Stomach smooth muscle (tissue), 2 donors: ENCODE measurements around the gene CBFA2T3.

Experiments
- H3K27ac ChIP-seq: one replicate; pipeline ENCODE4 v1.7.0; 2013; ENCODE audit warnings: mild to moderate bottlenecking, low read length, inconsistent platforms
- H3K27me3 ChIP-seq, 2 donors: one replicate each; pipeline ENCODE4 v1.7.0; 2013; ENCODE audit warnings: low read length in 2 of 2; ENCODE audit not compliant: insufficient read depth in 2 of 2, control insufficient read depth in 1 of 2
- H3K36me3 ChIP-seq, 2 donors: one replicate each; pipeline ENCODE4 v1.7.0; 2013; ENCODE audit warnings: low read length in 2 of 2; ENCODE audit not compliant: control insufficient read depth in 2 of 2, insufficient read depth in 2 of 2
- H3K4me1 ChIP-seq: one replicate; pipeline ENCODE4 v1.7.0; 2013; ENCODE audit warnings: low read length; ENCODE audit not compliant: control insufficient read depth, insufficient read depth
- H3K4me3 ChIP-seq, 2 donors: one replicate each; pipeline ENCODE4 v1.7.0; 2013; ENCODE audit warnings: low read length in 2 of 2
- H3K9ac ChIP-seq, 2 donors: one replicate each; pipeline ENCODE4 v1.7.0; 2013; ENCODE audit warnings: low read length in 2 of 2, mild to moderate bottlenecking in 1 of 2
- H3K9me3 ChIP-seq, 2 donors: one replicate each; pipeline ENCODE4 v1.7.0; 2013; ENCODE audit warnings: low read length in 2 of 2; ENCODE audit not compliant: control insufficient read depth in 2 of 2
- donor health status: healthy.
- donor health status: Pancreatic carcinoma.

CBFA2T3 gene

DNA sequence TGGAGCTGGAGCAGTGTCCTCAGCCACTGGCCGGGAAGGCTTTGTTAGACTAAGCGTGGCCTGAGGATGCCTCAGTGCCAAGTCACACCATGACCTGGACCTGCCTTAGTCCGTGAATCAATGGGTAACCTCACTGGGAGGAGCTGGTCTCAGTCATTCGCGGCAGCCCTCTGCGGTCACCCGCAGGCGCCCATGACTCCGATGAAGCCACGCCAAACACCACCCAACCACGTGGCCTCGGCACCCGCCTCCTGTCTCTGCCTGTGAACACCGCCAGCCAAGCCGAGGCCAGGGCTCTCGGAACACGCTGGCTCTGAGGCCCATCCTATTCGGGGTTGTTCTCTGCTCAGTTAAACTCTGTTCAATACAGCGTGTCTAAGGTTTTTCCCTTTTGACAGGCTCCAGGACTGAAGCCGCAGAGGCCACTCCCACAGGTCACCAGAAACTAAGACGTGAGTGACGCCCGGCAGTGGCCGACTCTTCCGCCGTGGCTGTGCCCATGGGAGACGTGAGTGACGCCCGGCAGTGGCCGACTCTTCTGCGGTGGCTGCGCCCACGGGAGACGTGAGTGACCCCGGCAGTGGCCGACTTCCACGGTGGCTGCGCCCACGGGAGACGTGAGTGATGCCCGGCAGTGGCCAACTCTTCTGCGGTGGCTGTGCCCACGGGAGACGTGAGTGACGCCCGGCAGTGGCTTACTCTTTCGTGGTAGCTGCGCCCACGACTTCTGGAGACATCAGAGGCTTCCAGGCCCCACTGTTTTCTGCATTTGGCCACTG lies 93.7 kb downstream of the CBFA2T3 start:
- H3K36me3 ChIP-seq: no peaks in the 10 kb centered on the region
- no peak overlapping the region for H3K9ac ChIP-seq
- no peak overlapping the region for H3K27ac ChIP-seq
- H3K4me1 ChIP-seq: peaks cover 19% of the 10 kb centered on the region
- no peak overlapping the region for H3K4me3 ChIP-seq
- H3K27me3 ChIP-seq: peaks cover 3 to 11% of the 10 kb centered on the region in 2 donors
- H3K9me3 ChIP-seq: no peaks in the 10 kb centered on the region

DNA sequence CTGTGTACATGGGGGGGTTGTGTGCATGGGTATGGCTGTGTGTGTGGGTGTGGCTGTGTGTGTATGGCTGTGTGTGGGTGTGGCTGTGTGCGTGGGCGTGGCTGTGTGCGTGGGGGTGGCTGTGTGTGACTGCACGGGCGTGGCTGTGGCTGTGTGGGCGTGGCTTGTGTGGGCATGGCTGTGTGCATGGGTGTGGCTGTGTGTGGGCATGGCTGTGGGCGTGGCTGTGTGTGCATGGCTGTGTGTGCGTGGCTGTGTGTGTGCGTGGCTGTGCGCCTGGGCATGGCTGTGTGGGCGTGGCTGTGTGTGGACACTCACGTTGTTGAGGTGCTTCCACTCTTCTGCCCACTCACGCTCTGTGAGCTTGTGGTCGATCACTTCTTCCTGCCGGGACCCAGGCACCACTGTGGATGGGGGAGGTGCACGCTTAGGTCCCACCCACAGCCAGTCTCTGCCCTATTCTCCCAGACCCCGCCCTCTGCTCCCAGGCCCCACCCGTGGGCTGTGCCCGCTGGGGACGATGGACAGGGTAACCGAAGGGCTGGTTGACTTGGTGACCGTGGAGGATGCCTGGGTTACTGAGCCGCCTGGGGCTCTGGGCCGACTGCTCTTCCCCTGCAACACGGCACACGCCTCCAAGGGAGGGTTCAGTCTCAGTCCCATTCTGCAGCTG lies 94.5 kb downstream of the CBFA2T3 start:
- no peak overlapping the region for H3K27ac ChIP-seq

DNA sequence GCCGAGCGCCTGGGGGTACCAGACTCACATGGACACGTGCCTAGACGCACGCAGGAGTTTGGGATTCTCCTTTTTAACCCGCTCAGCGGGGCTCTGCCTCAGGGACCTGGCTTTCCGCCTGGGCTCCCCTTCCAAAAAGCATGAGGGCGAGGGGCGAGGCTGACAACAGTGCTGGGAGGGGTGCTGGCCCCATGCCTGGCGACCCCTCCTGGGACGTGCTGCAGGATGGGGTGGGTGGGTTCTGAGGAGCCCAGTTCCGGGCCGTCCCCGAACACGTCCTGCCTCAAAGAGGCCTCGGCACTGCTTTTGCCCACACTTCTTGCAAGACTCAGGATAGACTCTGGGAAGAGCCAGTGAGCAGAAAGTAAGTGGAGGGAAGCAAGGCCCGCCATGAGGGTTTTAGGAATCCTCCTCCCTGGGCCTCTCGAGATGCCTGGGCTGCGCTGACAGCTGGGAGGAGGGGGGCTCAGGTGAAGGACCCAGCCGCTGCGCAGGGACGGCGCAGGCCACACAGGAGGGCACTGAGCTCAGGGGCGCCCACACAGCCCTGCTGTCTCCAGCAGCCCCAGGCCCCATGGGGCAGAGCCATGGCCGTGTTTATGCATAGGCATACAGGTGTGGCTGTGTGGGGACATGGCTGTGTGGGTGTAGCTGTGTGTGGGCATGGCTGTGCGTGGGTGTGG lies 95.2 kb downstream of the CBFA2T3 start:
- Histone ChIP-seq H3K27me3 (peaks cover 3 to 11% of the 10 kb centered on the region in 2 donors), H3K9me3 (no peaks in the 10 kb centered on the region), H3K4me3 (no peak overlapping the region), H3K27ac (no peak overlapping the region), H3K9ac (no peak overlapping the region), H3K4me1 (peaks cover 8% of the 10 kb centered on the region), H3K36me3 (no peaks in the 10 kb centered on the region)

More for the DNA sequence above, 94.5 kb downstream of the CBFA2T3 start:
- Histone ChIP-seq H3K4me3 (no peak overlapping the region), H3K27me3 (peaks cover 3 to 11% of the 10 kb centered on the region in 2 donors), H3K9ac (no peak overlapping the region), H3K36me3 (no peaks in the 10 kb centered on the region), H3K9me3 (no peaks in the 10 kb centered on the region), H3K4me1 (peaks cover 11% of the 10 kb centered on the region)

DNA sequence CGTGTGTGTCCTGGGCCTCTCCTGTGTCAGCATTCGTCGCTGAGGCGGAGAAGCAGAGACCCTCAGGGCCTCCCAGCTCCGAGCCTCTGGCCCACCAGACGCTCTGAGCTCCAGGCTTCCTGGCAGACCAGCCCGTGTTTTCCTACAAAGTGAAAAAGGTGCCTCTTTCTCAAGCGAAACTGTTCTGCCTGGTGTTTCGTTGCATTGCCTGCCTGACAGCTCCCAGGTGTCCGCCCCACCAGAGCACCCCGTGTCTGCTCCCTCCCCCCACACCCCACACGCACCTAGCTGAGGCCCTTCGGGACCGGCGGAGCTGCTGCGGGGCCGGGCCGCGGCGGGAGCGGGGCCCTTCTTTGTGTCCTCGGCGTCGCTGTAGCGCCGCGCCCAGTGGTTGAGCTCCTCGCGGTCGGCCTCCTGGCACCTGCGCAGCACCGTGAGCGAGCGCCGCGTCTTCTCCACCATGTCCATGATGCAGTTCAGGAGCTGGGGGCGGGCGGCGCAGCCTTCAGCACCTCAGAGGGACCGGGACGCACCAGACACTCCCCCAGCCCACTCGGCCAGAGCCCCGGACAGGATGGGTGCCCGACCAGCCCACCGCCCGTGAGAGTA lies 95.9 kb downstream of the CBFA2T3 start:
- H3K9ac ChIP-seq: no peak overlapping the region
- H3K36me3 ChIP-seq: no peaks in the 10 kb centered on the region
- no peak overlapping the region for H3K4me3 ChIP-seq
- H3K27ac ChIP-seq: no peak overlapping the region
- H3K9me3 ChIP-seq: no peaks in the 10 kb centered on the region
- peaks cover 3 to 11% of the 10 kb centered on the region in 2 donors for H3K27me3 ChIP-seq
- H3K4me1 ChIP-seq: peaks cover 3% of the 10 kb centered on the region

DNA sequence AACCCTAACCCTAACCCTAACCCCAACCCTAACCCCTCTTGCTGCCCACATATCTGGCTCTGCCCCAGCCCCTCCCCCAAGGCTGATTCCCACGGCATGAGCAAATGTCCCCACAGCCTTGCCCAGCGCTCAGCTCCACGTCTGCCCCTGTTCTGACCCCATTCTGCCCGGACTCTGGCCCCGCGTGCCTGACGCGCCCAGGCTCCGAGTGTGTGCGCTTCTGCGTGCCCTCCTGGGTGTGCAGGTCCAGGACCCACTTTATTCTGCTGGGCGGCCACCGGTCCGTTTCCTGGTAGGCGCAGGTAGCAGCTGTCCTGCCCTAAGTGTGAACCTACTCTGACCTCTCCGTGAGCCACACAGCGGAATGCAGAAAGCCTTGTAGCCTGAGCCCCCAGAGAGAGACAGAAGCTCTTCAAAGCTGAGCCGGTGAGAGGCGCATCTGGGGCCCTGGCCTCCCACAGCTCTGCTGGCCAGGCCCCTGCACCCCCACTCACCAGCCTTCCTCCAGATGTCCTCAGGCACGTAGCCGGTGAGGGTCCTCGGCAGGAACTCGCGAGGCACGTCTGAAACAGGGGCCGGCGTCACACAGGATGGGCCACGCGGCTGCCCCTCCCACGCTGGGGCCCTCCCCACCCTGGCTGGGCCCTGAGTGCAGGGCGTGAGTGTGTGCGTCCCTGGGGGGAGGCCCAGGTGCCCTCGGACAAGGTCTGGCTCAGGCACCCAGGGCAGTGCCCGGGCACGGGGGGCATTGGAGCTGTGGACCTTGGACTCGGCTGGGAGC lies 96.6 kb downstream of the CBFA2T3 start:
- no peaks in the 10 kb centered on the region for H3K9me3 ChIP-seq
- no peak overlapping the region for H3K27ac ChIP-seq
- H3K4me1 ChIP-seq: no peaks in the 10 kb centered on the region
- no peak overlapping the region for H3K4me3 ChIP-seq
- peaks cover 3 to 11% of the 10 kb centered on the region in 2 donors for H3K27me3 ChIP-seq
- H3K36me3 ChIP-seq: no peaks in the 10 kb centered on the region
- H3K9ac ChIP-seq: no peak overlapping the region

DNA sequence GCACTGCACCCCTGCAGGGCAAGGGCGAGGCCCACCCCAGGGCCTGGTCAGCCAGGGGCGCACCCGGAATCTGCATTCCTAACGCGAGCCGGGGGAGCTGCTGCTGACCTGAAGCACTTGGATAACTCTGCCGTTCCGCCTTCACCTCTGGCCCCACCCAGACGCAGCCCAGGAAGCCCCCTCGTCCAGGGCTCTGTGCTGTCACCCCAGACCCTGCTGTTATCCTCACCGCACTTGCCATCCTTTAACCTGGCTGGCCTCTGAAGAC lies 97.3 kb downstream of the CBFA2T3 start:
- Histone ChIP-seq H3K9me3 (no peaks in the 10 kb centered on the region), H3K27ac (no peak overlapping the region), H3K9ac (no peak overlapping the region), H3K36me3 (no peaks in the 10 kb centered on the region), H3K4me1 (no peaks in the 10 kb centered on the region), H3K27me3 (peaks cover 3 to 11% of the 10 kb centered on the region in 2 donors), H3K4me3 (no peak overlapping the region)

DNA sequence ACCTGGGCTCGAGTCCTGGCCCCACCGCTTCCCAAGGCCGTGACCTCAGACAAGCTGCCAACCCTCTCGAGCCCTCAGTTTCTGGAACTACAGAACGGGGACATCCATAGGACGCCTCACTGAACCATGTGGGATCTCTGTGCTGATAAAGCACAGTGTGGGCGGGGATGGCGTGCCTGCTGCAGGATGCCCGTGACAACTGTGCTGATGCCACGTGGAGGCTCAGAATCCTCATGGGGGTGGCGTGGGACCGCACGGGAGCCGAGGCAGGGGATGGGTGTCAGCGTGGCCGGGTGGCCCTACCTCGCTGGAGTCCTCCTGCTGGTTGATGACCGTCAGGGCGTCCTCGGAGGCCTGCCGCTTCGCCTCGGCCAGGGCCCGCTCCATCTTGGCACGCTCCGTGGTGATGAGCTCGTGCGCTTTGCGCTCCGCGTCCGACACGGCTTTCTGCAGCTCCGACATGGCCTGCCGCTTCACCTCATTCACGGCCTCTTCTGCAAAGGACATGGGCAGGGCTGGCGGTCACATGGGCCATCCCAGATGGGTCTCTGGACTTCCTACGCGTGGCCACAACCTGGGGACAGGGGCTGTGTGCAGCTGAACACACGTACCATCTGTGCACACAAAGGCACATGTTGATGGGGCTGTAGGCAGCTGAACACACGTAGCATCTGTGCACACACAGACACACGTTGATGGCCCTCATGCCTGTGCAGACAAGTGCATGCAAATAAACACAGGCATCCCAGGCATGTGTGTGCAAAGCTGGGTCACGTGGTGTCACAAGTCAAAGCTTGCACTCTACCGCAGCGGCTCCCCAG lies 97.8 kb downstream of the CBFA2T3 start:
- Histone ChIP-seq H3K36me3 (no peaks in the 10 kb centered on the region), H3K9me3 (no peaks in the 10 kb centered on the region), H3K4me3 (no peak overlapping the region), H3K27me3 (peaks cover 3 to 11% of the 10 kb centered on the region in 2 donors), H3K9ac (no peak overlapping the region), H3K4me1 (no peaks in the 10 kb centered on the region), H3K27ac (no peak overlapping the region)

DNA sequence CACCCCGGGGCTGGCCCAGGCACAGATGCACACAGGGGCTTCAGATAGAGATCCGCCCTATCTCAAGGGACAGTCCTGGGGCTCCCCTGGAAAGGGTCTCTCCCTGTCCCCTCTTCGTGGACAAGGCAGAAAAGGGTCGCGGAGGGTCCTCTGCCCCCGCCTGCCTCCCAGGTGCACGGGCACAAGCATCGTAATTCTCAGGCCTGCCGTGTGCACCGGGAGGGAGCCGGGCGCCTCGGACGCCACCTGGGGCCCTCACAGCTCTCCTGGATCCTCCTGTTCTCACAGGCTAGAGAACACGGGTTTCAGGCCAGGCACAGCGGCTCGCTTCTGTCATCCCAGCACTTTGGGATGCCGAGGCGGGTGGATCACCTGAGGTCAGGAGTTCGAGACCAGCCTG lies 98.7 kb downstream of the CBFA2T3 start:
- Histone ChIP-seq H3K36me3 (no peaks in the 10 kb centered on the region), H3K9me3 (no peaks in the 10 kb centered on the region), H3K27ac (no peak overlapping the region), H3K4me3 (no peak overlapping the region), H3K27me3 (peaks cover 3 to 11% of the 10 kb centered on the region in 2 donors), H3K4me1 (no peaks in the 10 kb centered on the region), H3K9ac (no peak overlapping the region)

DNA sequence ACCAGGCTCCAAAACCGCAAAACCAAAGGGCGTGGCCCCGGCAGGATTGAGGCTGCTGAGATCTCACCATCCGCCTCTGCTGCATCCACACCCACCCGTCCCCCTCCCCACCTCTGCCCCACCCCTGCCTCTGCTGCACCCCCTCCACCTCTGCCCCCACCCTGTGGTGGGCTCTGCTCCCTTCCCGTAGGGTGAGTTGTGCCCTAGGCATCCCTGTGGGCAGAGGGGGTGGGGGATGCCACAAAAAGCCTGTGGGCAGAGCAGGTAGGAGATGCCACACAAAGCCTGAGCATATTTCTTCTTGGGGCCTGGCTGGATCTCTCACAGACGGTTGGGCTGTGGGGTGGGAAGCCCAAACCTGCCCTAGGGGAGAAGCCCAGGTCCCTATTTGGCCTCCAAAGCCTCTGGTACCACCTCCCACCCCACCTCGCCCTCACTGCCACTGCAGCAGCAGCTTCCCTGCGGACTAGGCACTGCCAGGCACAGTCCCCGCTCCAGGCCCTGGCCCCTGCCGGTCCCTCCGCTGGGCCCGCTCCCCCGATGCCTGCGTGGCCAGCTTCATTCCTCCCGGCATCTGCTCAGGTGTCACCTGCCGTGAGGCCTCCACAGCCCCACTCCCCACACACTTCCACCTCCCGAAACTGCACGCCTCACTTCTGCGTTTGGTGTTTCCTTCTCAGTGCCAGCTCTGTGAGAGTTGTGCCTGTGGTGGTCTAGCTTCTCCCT lies 99.3 kb downstream of the CBFA2T3 start:
- peaks cover 3 to 11% of the 10 kb centered on the region in 2 donors for H3K27me3 ChIP-seq
- no peaks in the 10 kb centered on the region for H3K4me1 ChIP-seq
- no peak overlapping the region for H3K9ac ChIP-seq
- H3K9me3 ChIP-seq: no peaks in the 10 kb centered on the region
- no peak overlapping the region for H3K4me3 ChIP-seq
- no peak overlapping the region for H3K27ac ChIP-seq
- no peaks in the 10 kb centered on the region for H3K36me3 ChIP-seq
